ENCODE measurements around the gene KCNC3.

DNA sequence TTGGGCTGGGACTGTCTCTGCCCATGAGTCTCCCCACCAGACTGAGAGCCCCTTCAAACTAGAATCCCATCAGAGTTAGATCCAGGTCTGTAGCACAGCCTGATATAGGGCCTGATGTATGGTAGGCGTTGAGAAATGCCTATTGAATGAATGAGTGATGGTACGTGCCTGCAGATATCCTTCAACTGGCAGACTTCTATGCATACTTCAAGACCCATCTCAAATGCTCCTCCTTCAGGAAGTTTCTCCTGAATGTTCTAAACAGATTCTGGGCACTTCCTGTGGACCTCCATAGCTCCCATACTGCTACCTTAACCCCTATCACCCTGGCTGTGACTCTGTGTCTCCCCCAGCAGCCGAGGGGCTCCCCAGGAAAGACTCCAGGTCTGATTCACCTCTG is 48.2 kb downstream of the KCNC3 start:
- TF ChIP-seq POLR2A (IDR thresholded peaks at IDR 0.05; ENCODE audit: low read depth, low read length) (no peak), MAFK (IDR thresholded peaks at IDR 0.05; ENCODE audit: low read depth, low read length) (no peak), MAZ (IDR thresholded peaks at IDR 0.05; ENCODE audit: borderline replicate concordance, low read depth, low read length) (no peak), BHLHE40 (IDR thresholded peaks at IDR 0.05; ENCODE audit: low read depth, low read length) (no peak), SMC3 (IDR thresholded peaks at IDR 0.05; ENCODE audit: low read depth, low read length) (no peak), CHD1 (IDR thresholded peaks at IDR 0.05; ENCODE audit: low read depth, low read length) (no peak), FOS (IDR thresholded peaks at IDR 0.05; ENCODE audit: low read depth, low read length) (no peak)
- TF ChIP-seq, protein P1, sequence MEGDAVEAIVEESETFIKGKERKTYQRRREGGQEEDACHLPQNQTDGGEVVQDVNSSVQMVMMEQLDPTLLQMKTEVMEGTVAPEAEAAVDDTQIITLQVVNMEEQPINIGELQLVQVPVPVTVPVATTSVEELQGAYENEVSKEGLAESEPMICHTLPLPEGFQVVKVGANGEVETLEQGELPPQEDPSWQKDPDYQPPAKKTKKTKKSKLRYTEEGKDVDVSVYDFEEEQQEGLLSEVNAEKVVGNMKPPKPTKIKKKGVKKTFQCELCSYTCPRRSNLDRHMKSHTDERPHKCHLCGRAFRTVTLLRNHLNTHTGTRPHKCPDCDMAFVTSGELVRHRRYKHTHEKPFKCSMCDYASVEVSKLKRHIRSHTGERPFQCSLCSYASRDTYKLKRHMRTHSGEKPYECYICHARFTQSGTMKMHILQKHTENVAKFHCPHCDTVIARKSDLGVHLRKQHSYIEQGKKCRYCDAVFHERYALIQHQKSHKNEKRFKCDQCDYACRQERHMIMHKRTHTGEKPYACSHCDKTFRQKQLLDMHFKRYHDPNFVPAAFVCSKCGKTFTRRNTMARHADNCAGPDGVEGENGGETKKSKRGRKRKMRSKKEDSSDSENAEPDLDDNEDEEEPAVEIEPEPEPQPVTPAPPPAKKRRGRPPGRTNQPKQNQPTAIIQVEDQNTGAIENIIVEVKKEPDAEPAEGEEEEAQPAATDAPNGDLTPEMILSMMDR (conservative IDR thresholded peaks at IDR 0.05; ENCODE audit: low read depth, low read length) = no peak

Data from IMR-90 (cell line).